ENCODE results near the gene FGR.
A peak's percentile ranks its signal among the peaks of the same experiment; 100 is the strongest.
"Not testable (repeated sequence)": the region's sequence is repeated elsewhere in the genome, so short reads cannot be mapped to it uniquely, and the experiment has no call there.

Gene FGR

DNA sequence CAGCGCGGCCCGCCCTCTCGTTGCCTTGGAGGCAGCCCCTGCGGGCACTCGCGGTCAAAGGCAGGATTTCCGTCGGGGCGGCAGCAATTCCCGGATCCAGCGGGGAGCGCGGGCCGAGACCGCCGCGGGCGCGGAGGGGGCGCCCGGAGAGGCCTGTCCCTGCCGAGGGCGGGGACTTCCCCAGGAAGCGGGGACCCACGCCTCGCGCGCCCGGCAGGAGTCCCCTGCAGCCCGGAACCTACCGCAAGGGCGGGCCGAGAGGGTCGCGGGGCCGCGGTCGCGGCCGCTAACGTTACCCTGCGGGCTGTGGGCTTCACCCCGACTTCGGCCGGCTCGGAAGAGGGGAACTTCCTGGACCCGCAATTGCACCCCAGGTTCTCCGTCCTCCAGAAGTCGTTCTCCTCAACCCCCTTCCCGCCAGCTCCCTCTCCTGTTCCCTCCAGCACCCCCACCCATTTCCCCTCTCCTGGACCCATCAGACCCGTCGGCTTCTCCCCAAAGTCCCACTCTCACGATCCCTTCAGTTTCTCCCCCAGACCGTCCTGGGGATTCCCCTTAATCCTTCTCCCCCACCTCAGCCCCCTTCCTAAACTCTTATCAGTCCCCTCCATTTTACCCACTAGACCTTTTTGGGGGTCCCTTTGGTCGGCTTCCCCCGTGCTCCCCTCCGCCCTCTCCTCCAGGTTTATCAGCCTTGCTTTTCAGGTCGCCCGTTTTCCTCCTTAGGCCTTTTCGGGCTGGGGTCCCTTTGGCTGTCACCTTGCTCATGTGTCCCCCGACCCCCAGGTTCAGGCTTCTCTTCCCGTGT is 604 bp downstream of the FGR start:
- no peak for DNase-seq

DNA sequence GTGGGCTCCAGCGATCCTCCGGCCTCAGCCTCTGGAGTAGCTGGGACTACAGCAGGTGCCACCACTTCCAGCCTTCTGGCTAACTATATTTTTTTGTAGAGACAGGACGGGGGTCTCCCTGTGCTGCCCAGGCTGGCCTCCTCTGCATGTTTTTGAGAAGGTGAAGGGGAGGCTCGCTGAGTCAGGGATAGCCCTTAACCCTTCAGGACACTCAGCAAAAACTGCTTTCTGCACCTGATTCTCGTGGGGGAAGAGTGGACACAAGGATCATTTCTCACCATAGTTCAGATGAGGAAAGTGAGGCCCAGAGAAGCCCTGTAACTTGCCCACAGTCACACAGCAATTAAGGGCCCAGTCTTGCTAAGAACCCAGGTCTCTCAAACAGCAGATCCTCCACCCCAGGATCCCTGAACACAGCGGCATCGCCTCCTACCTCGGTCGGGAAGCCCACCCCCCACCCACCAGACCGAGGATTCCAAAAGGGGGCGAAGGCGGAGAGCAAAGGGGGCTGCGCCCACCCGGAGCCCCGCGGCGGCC is 1.3 kb downstream of the FGR start:
- DNase-seq = no peak

- DNase-seq = no peak
Measured at GRCh38 chr1:27633298-27633610, 1.7 kb downstream of the FGR start.

DNA sequence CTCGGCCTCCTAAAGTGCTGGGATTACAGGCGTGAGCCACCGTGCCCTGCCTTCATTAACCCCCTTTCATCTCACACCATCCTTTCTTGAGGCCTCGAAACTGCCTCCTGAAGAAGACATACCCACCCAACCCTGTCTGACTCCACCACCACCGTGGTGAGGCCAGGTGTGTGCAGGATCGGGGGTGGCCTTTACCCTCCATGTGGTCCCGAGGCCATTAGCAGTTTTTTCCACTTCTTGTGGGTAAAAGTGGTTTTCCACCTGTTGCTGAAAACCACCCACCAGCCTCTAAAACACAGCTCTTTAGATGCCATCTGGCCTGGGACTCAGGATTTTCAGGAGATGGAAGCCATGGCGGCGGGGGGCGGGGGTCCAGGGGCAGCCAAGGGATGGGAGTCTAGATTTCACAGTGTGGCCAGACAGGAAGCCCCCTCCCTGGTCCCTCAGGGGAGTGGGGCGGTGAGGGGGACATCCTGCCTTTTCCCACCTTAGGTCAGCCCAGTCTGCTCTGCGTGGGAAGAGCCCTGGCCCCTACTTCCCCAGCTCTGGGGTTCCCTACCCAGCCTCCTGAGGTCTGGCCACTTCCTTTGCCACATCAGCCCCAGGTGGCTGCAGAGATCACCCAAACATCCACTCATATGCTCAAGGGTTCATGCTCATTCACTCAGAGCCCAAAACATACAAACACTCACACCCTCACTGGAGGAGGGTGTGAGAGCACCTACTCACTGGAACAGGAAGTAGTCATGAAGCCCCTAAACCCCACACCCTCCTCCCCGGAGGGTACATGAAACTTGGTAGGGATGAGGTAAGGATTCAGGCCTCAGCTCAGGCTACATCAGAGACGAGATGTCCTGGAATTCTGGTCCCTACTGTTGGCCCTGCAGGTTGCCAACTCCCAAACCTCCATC is 2.3 kb downstream of the FGR start:
- no peak for DNase-seq

GRCh38 chr1:27630859-27631491 is 4.0 kb downstream of the FGR start:
- no peak for DNase-seq

- DNase-seq = no peak
Measured at GRCh38 chr1:27628712-27629111, 6.3 kb downstream of the FGR start.

DNA sequence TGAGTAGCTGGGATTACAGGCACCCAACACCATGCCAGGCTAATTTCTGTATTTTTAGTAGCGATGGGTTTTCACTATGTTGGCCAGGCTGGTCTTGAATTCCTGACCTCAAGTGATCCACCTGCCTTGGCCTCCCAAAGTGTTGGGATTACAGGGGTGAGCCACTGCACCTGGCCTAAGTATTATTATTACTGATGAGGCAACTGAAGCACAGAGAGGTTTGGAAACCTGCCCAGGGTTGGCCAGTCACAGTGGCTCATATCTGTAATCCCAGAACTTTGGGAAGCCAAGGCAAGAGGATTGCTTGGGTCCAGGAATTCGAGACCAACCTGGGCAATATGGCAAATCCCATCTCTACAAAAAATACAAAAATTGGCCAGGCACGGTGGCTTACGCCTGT is 7.3 kb downstream of the FGR start:
- not testable (repeated sequence) for DNase-seq

- DNase-seq = no peak
Measured at GRCh38 chr1:27627061-27627460, 7.9 kb downstream of the FGR start.

- no peak for DNase-seq
Measured at GRCh38 chr1:27626031-27626935, 8.7 kb downstream of the FGR start.

DNA sequence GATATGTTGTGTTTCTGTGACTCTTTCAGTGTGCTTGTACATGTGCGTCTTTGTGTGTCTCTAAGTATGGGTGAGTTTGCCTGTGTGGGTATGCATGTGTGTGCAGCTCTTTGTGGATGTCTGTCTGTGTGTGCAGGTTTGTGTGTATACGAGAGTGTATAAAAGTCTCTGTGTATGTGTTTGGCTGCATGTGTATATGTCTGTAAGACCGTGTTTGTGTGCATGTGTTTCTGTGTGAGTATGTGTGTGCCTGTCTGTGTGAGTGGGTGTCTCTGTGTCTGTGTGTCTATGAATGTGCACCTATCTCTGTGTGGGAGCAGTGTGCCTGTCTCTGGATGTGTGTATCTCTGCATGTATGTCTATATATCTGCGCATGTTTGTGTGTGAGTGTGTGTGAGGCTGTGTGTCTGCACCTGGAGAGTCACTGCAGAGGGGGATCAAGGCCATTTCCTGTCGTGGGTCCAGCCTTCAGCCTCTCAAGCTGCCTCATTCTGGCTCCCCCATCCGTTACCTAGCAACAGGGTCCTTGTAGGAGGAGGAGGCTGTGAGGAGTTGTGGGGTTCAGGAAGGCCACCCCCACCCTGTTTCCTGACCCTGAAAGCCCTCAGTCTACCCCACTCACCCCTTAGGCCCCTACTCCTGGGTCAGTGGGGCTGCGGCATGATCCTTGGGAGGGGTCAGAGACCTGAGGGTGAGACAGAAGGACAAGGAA is 10.4 kb downstream of the FGR start:
- peak; percentile 68 for DNase-seq

- no peak for DNase-seq
Measured at GRCh38 chr1:27623327-27624212, 11.4 kb downstream of the FGR start.

- DNase-seq = no peak
Measured at GRCh38 chr1:27622828-27623227, 12.2 kb downstream of the FGR start.

DNA sequence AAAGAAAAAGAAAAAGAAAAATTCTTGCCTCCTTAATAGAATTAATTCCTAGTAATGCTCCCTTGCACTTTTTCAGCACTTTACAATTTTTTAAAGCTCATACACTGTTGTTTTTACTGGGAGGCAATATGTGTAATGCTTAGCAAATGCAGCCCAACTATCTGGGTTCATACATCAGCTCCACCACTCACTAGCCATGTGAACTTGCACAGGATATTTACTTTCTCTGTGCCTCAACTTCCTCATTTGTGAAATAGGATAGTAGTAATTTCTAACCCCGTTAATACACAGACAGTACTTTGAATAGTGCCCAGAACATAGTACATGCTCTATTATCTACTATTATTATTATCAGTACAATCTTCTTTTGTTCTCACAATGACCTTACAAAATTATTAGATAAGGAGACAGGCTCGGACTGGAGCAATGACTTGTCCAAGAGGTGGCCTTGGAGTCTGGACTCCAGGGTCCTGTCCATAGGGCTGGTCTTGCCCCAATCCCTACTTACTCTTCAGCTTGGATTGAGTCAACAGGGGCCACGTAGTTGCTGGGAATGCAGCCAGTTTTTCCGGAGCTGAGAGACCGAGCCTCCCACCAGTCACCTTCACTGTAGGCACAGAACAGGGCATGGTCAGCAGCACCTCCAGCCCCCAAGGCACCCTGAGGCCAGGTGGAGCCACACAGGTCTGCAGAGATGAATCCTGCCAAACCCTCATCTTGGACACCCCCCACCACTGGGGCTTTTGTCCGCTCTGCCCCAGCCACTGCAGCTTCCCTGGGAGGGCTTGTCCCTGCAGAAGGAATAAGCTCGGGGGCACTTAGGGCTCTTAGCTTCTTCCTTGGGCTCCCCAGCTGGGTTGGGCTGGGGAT is 13.7 kb downstream of the FGR start:
- DNase-seq = no peak

GRCh38 chr1:27619782-27620438 is 15.1 kb downstream of the FGR start:
- not testable (repeated sequence) for DNase-seq

GRCh38 chr1:27618341-27619082 is 16.5 kb downstream of the FGR start:
- no peak for DNase-seq

- DNase-seq = no peak
Measured at GRCh38 chr1:27617420-27617819, 17.6 kb downstream of the FGR start.

DNA sequence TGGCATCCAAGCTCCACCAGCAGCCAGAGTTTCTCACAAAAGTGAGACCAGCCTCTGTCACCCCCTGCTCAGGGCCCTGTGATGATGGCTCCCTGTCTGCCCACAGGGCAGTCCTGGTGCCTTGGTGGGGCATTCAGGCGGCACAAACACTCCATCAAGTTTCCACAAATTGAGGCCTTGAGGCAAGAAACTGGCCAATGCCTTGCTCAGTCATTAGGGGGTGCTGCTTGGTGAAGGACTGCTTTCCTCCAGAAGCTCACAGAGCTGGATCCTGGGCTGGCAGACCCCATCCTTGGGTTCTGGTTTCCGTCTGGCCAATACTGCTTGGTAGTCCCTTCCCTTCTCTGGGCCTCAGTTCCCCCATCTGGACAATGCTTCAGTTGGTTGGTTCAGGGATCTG is 18.5 kb downstream of the FGR start:
- DNase-seq = no peak

All from DMS79 (cell line).